GM23248 (cell line): ENCODE measurements around the gene RPL6.

Experiments used
- EZH2 ChIP-seq: fragments of 200-600 bp; sonication (generic); IDR thresholded peaks from 2 replicates; pipeline ENCODE4 v1.6.1; 2018; ENCODE audit warnings: antibody characterized with exemption, mild to moderate bottlenecking; ENCODE audit not compliant: insufficient read depth, poor library complexity, severe bottlenecking
- EZH2phosphoT487 ChIP-seq: fragments of 200-600 bp; sonication (generic); IDR thresholded peaks from 2 replicates; pipeline ENCODE4 v1.6.1; 2018; ENCODE audit warnings: antibody characterized with exemption, moderate library complexity, mild to moderate bottlenecking, low read depth; ENCODE audit not compliant: insufficient read depth

GRCh38 chr12:112458751-112459150 is 49.3 kb upstream of the RPL6 start:
- TF ChIP-seq EZH2, result no peak
- TF ChIP-seq EZH2phosphoT487, result no peak
